Glomerular visceral epithelial cell (primary cell): ENCODE results near the gene TMEM11.

Experiments
- DNase-seq: peaks from one replicate; pipeline ENCODE4 v3.0.0-alpha.2; 2016; ENCODE audit errors: extremely low spot score

TMEM11 gene

DNA sequence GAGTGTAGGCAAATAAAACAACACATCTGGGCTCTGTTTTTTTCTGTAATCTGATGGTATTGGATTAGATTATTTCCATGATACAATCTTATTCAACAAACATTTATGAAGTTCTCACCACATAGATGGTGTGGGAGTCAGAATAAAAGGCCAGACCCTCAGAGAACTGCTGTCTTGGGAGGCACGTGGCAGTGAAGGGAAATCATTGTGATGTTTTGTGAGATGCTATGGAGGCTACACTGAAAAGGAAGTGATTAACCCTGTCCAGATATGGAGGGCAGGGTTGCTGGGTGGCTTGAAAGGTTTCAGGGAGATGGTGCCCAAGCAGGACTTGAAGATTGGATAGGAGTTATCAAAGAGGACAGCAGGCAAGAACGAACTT lies 51.6 kb downstream of the TMEM11 start:
- DNase-seq, result no peak

DNA sequence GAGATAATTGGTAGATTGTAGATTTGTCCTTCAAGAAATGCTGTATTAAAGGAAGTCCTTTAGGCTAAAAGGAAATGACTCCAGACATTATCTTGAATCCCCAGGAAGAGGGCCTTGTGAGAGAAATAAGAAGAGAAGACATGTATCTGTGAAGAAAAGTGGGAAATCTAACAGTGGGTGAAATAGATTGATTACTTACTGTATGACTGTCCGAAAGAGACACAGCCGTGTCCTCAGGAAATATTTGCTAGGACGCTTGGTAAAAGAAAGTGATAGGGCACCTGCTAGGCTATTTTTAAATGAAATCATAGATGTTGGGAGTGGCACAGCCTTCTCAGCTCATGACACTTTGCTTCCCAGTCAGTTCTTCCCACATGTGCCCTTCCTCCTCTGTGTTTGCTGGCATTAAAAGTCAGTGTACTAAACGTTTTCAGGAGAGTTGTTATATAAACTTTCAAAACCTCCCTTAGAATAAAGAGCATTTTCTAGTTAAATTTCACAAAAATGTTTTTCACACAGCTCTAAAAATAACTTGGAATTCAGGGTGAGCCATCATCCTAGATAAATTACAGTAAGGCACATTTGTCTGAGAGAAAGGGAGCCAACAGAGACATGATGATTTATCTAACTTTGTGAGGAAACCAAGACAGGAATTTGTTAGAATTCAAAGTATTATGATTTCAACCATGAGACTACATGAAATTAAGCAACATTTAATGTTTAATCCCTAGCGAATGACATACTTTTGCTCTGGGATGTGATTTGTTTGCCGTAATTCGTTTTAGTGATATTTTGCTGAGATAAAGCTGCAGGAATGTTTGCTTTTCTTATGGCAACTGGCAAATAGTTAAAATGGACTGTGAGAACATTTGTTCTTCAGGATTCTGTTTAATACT lies 52.2 kb downstream of the TMEM11 start:
- no peak for DNase-seq

DNA sequence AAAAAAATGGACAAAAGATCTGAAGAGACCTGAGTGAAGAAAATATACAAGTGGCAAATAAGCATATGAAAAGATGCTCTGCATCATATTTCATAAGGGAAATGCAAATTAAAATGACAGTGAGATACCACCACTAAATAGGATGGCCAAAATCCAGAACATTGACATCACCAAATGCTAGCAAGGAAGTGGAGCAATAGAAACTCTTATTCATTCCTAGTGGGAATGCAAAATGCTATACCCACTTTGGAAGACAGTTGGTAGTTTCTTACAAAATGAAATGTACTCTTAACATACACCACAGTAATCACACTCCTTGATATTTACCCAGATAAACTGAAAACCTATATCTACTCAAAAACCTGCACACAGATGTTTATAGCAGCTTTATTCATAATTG lies 53.6 kb downstream of the TMEM11 start:
- no peak for DNase-seq

DNA sequence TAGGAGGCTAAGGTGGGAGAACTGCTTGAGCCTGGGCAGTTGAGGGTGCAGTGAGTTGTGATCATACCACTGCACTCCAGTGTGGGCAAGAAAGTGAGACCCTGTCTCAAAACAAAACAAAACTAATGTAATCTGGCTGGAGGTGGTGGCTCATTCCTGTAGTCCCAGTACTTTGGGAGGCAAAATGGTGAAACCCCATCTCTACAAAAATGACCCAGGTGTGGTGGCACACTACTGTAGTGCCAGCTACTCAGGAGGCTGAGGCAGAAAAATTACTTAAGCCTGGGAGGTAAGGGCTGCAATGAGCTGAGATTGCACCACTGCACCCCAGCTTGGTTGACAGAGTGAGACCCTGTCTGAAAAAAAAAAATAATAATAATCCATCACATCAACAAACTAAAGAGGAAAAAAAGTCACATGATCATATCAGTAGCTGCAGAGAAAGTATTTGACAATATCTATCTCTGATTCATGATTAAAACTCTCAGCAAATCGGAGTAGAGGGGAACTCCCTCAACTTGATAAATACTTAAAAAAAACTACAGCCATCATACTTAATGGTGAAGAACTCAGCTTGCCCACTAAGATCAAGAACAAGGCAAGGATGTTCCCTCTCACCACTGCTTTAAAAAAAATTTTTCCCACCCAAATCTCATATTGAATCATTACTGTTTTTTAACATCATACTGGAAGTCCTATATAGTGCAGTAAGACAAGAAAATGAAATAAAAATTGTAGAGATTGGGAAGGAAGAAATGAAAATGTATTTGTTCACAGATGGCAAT lies 56.2 kb downstream of the TMEM11 start:
- DNase-seq, result no peak

DNA sequence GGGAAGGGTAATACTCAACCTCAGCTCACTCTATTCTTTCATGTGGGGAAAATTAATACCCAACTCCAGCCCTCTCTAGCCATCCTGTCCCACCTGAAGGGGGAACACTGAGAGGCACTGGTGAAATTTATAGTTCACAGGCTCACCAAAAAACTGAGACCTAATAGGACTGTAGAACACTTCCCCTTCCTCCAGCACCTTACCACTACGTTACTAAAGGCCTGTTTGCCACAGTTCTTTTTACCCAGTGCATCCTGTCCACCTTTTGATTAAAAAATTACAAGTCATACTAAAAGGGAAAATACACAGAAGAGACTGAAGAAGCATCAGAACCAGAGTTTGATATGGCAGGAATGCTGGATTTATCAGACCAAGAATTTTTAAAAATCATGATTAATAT lies 61.2 kb downstream of the TMEM11 start:
- DNase-seq, result no peak

DNA sequence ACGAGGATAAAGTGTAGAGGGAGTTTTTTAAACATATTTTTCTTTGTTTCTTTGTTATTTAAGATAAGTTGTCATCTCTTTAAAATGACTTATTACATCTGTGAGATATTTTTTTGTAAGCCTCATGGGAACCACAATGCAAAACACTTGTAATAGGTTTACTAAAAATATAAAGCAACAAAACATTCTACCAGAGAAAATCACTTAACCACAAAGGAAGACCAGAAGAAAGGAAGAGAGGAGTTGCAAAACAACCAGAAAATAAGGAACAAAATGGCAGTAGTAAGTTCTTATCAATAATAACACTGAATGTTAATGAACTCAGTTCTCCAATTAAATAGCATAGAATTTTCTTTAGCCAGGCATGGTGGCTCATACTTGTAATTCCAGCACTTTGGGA lies 64.3 kb downstream of the TMEM11 start:
- no peak for DNase-seq
